ENCODE data around the gene GYG1.

The GYG1 gene

GRCh38 chr3:149021830-149022229 is 30.5 kb downstream of the GYG1 start:
- H3K4me3 ChIP-seq (ENCODE audit: low read depth, low read length): no peak overlapping the region
- no peak for TF ChIP-seq CTCF (IDR thresholded peaks at IDR 0.05; ENCODE audit: low read depth, low read length, missing control alignments)
- no peak for DNase-seq (ENCODE audit: low read depth)

GRCh38 chr3:149023951-149024350 is 32.6 kb downstream of the GYG1 start:
- H3K4me3 ChIP-seq (ENCODE audit: low read depth, low read length): no peak overlapping the region
- TF ChIP-seq CTCF (IDR thresholded peaks at IDR 0.05; ENCODE audit: low read depth, low read length, missing control alignments): no peak
- no peak for DNase-seq (ENCODE audit: low read depth)

- DNase-seq (ENCODE audit: low read depth): no peak
- TF ChIP-seq CTCF (IDR thresholded peaks at IDR 0.05; ENCODE audit: low read depth, low read length, missing control alignments): no peak
- no peak overlapping the region for H3K4me3 ChIP-seq (ENCODE audit: low read depth, low read length)
These were observed 35.4 kb downstream of the GYG1 start for GRCh38 chr3:149026718-149027117.

- no peak for DNase-seq (ENCODE audit: low read depth)
- no peak overlapping the region for H3K4me3 ChIP-seq (ENCODE audit: low read depth, low read length)
- no peak for TF ChIP-seq CTCF (IDR thresholded peaks at IDR 0.05; ENCODE audit: low read depth, low read length, missing control alignments)
These were observed 39.8 kb downstream of the GYG1 start for GRCh38 chr3:149031096-149031495.

- DNase-seq (ENCODE audit: low read depth): no peak
- TF ChIP-seq CTCF (IDR thresholded peaks at IDR 0.05; ENCODE audit: low read depth, low read length, missing control alignments): no peak
These were observed 46.3 kb downstream of the GYG1 start for GRCh38 chr3:149037684-149038083.

GRCh38 chr3:149038322-149038721 is 47.0 kb downstream of the GYG1 start:
- no peak overlapping the region for H3K4me3 ChIP-seq (ENCODE audit: low read depth, low read length)
- no peak for DNase-seq (ENCODE audit: low read depth)
- no peak for TF ChIP-seq CTCF (IDR thresholded peaks at IDR 0.05; ENCODE audit: low read depth, low read length, missing control alignments)

More at GRCh38 chr3:149037684-149038083, 46.3 kb downstream of the GYG1 start:
- no peak overlapping the region for H3K4me3 ChIP-seq (ENCODE audit: low read depth, low read length)

- TF ChIP-seq CTCF (IDR thresholded peaks at IDR 0.05; ENCODE audit: low read depth, low read length, missing control alignments): no peak
- no peak overlapping the region for H3K4me3 ChIP-seq (ENCODE audit: low read depth, low read length)
- DNase-seq (ENCODE audit: low read depth): peak; percentile 27
These were observed 51.5 kb downstream of the GYG1 start for GRCh38 chr3:149042789-149043386.
